Duodenal mucosa (tissue), 2 donors: ENCODE results near the gene VPS8.

Experiments used
- H3K27ac ChIP-seq: one replicate; pipeline ENCODE4 v1.7.0; 2013; ENCODE audit warnings: low read depth, low read length
- H3K27me3 ChIP-seq, 2 donors: one replicate each; pipeline ENCODE4 v1.7.0; 2013; ENCODE audit warnings: low read length in 2 of 2, control low read depth in 1 of 2; ENCODE audit not compliant: insufficient read depth in 2 of 2, control insufficient read depth in 1 of 2
- H3K36me3 ChIP-seq, 2 donors: one replicate each; pipeline ENCODE4 v1.7.0; 2013; ENCODE audit warnings: low read length in 2 of 2, control low read depth in 1 of 2; ENCODE audit not compliant: insufficient read depth in 2 of 2, control insufficient read depth in 1 of 2
- H3K4me1 ChIP-seq, 2 donors: one replicate each; pipeline ENCODE4 v1.7.0; 2013; ENCODE audit warnings: low read length in 2 of 2, control low read depth in 1 of 2; ENCODE audit not compliant: insufficient read depth in 2 of 2, control insufficient read depth in 1 of 2
- H3K4me3 ChIP-seq, 2 donors: one replicate each; pipeline ENCODE4 v1.7.0; 2013; ENCODE audit warnings: low read length in 2 of 2, low read depth in 1 of 2
- H3K9ac ChIP-seq, 2 donors: one replicate each; pipeline ENCODE4 v1.7.0; 2013; ENCODE audit warnings: low read length in 2 of 2, low read depth in 1 of 2
- H3K9me3 ChIP-seq, 2 donors: one replicate each; pipeline ENCODE4 v1.7.0; 2013; ENCODE audit warnings: low read length in 2 of 2, control low read depth in 1 of 2; ENCODE audit not compliant: control insufficient read depth in 1 of 2

Gene VPS8

GRCh38 chr3:184784731-184785500 lies 27.1 kb upstream of the VPS8 start:
- H3K9ac ChIP-seq = no peak overlapping the region
- H3K4me3 ChIP-seq = no peak overlapping the region
- no peaks in the 10 kb centered on the region for H3K27me3 ChIP-seq
- no peaks in the 10 kb centered on the region for H3K36me3 ChIP-seq
- no peaks in the 10 kb centered on the region for H3K9me3 ChIP-seq
- H3K27ac ChIP-seq = no peak overlapping the region
- peaks cover 9 to 14% of the 10 kb centered on the region in 2 donors for H3K4me1 ChIP-seq

- no peak overlapping the region for H3K4me3 ChIP-seq
These were observed 26.1 kb upstream of the VPS8 start for GRCh38 chr3:184785890-184786279.

GRCh38 chr3:184786280-184786941 lies 25.6 kb upstream of the VPS8 start:
- H3K36me3 ChIP-seq = no peaks in the 10 kb centered on the region
- peak overlapping the region in 1 of 2 donors; percentile 24 for H3K4me3 ChIP-seq
- H3K9ac ChIP-seq = no peak overlapping the region
- no peaks in the 10 kb centered on the region for H3K27me3 ChIP-seq
- H3K27ac ChIP-seq = no peak overlapping the region
- peaks cover 14 to 17% of the 10 kb centered on the region in 2 donors for H3K4me1 ChIP-seq
- H3K9me3 ChIP-seq = no peaks in the 10 kb centered on the region

More at GRCh38 chr3:184785890-184786279, 26.1 kb upstream of the VPS8 start:
- Histone ChIP-seq H3K27me3 (no peaks in the 10 kb centered on the region), H3K9me3 (no peaks in the 10 kb centered on the region), H3K4me1 (peaks cover 9 to 17% of the 10 kb centered on the region in 2 donors), H3K36me3 (no peaks in the 10 kb centered on the region), H3K9ac (no peak overlapping the region), H3K27ac (no peak overlapping the region)

- Histone ChIP-seq H3K4me3 (no peak overlapping the region), H3K9ac (no peak overlapping the region), H3K27me3 (no peaks in the 10 kb centered on the region), H3K4me1 (peaks cover 16 to 17% of the 10 kb centered on the region in 2 donors), H3K36me3 (no peaks in the 10 kb centered on the region), H3K9me3 (no peaks in the 10 kb centered on the region), H3K27ac (no peak overlapping the region)
These were observed 23.2 kb upstream of the VPS8 start for GRCh38 chr3:184788751-184789150.

GRCh38 chr3:184789314-184789998 lies 22.5 kb upstream of the VPS8 start:
- no peak overlapping the region for H3K4me3 ChIP-seq
- H3K9ac ChIP-seq = no peak overlapping the region
- no peaks in the 10 kb centered on the region for H3K27me3 ChIP-seq
- H3K9me3 ChIP-seq = no peaks in the 10 kb centered on the region
- H3K27ac ChIP-seq = no peak overlapping the region
- H3K4me1 ChIP-seq = peaks cover 16 to 17% of the 10 kb centered on the region in 2 donors
- H3K36me3 ChIP-seq = no peaks in the 10 kb centered on the region

- Histone ChIP-seq H3K9ac (no peak overlapping the region), H3K27me3 (no peaks in the 10 kb centered on the region), H3K27ac (no peak overlapping the region), H3K4me3 (no peak overlapping the region), H3K36me3 (no peaks in the 10 kb centered on the region), H3K9me3 (no peaks in the 10 kb centered on the region), H3K4me1 (peaks cover 9 to 16% of the 10 kb centered on the region in 2 donors)
These were observed 20.8 kb upstream of the VPS8 start for GRCh38 chr3:184791171-184791570.

GRCh38 chr3:184795522-184796190 lies 16.3 kb upstream of the VPS8 start:
- Histone ChIP-seq H3K9ac (no peak overlapping the region), H3K4me3 (no peak overlapping the region), H3K27ac (no peak overlapping the region), H3K36me3 (no peaks in the 10 kb centered on the region), H3K4me1 (peaks cover 3 to 12% of the 10 kb centered on the region in 2 donors), H3K27me3 (no peaks in the 10 kb centered on the region), H3K9me3 (no peaks in the 10 kb centered on the region)

GRCh38 chr3:184796551-184796950 lies 15.4 kb upstream of the VPS8 start:
- no peak overlapping the region for H3K27ac ChIP-seq
- no peak overlapping the region for H3K9ac ChIP-seq
- no peak overlapping the region for H3K4me3 ChIP-seq
- peaks cover 8 to 9% of the 10 kb centered on the region in 2 donors for H3K4me1 ChIP-seq
- H3K36me3 ChIP-seq = no peaks in the 10 kb centered on the region
- H3K9me3 ChIP-seq = no peaks in the 10 kb centered on the region
- no peaks in the 10 kb centered on the region for H3K27me3 ChIP-seq

- Histone ChIP-seq H3K4me1 (peaks cover 8 to 10% of the 10 kb centered on the region in 2 donors), H3K4me3 (no peak overlapping the region), H3K36me3 (no peaks in the 10 kb centered on the region), H3K9ac (no peak overlapping the region), H3K27ac (no peak overlapping the region), H3K27me3 (no peaks in the 10 kb centered on the region), H3K9me3 (no peaks in the 10 kb centered on the region)
These were observed 15.0 kb upstream of the VPS8 start for GRCh38 chr3:184796954-184797353.
